Parathyroid adenoma (tissue), 2 donors: Measurements from ENCODE around the gene CFAP45.

Experiments
- H2AFZ ChIP-seq: fragments of 300-600 bp; sonication (generic); one replicate; pipeline ENCODE4 v1.7.0; 2017; ENCODE audit warnings: antibody characterized with exemption, mild to moderate bottlenecking
- H3K27ac ChIP-seq: fragments of 300-600 bp; sonication (generic); one replicate; pipeline ENCODE4 v1.7.0; 2017
- H3K27me3 ChIP-seq: fragments of 300-600 bp; sonication (generic); one replicate; pipeline ENCODE4 v1.7.0; 2017; ENCODE audit warnings: low read length; ENCODE audit not compliant: control insufficient read depth, insufficient read depth
- H3K36me3 ChIP-seq: fragments of 300-600 bp; sonication (generic); one replicate; pipeline ENCODE4 v1.7.0; 2017; ENCODE audit warnings: low read length; ENCODE audit not compliant: control insufficient read depth, insufficient read depth
- H3K4me1 ChIP-seq: fragments of 300-600 bp; sonication (generic); one replicate; pipeline ENCODE4 v1.7.0; 2017; ENCODE audit warnings: control low read depth
- H3K4me2 ChIP-seq: fragments of 300-600 bp; sonication (generic); one replicate; pipeline ENCODE4 v1.7.0; 2017; ENCODE audit warnings: low read length
- H3K4me3 ChIP-seq: fragments of 300-600 bp; sonication (generic); one replicate; pipeline ENCODE4 v1.7.0; 2017; ENCODE audit warnings: low read depth, low read length
- H3K79me2 ChIP-seq: fragments of 300-600 bp; sonication (generic); one replicate; pipeline ENCODE4 v1.7.0; 2017; ENCODE audit warnings: control low read depth
- H3K9ac ChIP-seq: fragments of 300-600 bp; sonication (generic); one replicate; pipeline ENCODE4 v1.7.0; 2017; ENCODE audit warnings: mild to moderate bottlenecking
- H3K9me3 ChIP-seq: fragments of 300-600 bp; sonication (generic); one replicate; pipeline ENCODE4 v1.7.0; 2017; ENCODE audit warnings: low read length; ENCODE audit not compliant: control insufficient read depth
- TF ChIP-seq, protein P1 (sequence below): fragments of 300-600 bp; sonication (generic); IDR thresholded peaks from one replicate; pipeline ENCODE4 v1.7.0; 2017; ENCODE audit warnings: antibody characterized with exemption, mild to moderate bottlenecking
- donor health status: primary hyperparathyroidism.

CFAP45 gene

DNA sequence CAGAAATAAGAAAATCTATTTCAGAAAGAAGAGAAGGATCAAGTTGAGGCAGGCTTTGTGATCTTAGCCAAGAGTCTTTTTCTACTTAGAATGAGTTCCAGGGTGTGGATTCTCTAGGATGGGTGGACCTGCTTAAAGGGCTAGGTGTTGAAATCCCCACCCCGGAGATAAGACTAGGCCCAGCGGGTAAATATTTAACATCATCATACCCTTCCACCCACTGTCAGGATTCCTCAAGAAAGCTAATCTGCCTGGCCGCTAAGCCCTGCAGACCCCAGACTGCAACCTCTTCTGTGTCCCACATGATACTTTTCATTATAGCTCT is 39.7 kb upstream of the CFAP45 start:
- H3K36me3 ChIP-seq = no peaks in the 10 kb centered on the region
- no peak overlapping the region for H3K27ac ChIP-seq
- H3K9ac ChIP-seq = no peak overlapping the region
- H3K79me2 ChIP-seq = no peaks in the 10 kb centered on the region
- no peaks in the 10 kb centered on the region for H3K27me3 ChIP-seq
- H2AFZ ChIP-seq = no peak overlapping the region
- H3K9me3 ChIP-seq = no peaks in the 10 kb centered on the region
- no peak overlapping the region for H3K4me3 ChIP-seq
- peaks cover 4% of the 10 kb centered on the region for H3K4me1 ChIP-seq
- H3K4me2 ChIP-seq = no peak overlapping the region
- TF ChIP-seq, protein P1, sequence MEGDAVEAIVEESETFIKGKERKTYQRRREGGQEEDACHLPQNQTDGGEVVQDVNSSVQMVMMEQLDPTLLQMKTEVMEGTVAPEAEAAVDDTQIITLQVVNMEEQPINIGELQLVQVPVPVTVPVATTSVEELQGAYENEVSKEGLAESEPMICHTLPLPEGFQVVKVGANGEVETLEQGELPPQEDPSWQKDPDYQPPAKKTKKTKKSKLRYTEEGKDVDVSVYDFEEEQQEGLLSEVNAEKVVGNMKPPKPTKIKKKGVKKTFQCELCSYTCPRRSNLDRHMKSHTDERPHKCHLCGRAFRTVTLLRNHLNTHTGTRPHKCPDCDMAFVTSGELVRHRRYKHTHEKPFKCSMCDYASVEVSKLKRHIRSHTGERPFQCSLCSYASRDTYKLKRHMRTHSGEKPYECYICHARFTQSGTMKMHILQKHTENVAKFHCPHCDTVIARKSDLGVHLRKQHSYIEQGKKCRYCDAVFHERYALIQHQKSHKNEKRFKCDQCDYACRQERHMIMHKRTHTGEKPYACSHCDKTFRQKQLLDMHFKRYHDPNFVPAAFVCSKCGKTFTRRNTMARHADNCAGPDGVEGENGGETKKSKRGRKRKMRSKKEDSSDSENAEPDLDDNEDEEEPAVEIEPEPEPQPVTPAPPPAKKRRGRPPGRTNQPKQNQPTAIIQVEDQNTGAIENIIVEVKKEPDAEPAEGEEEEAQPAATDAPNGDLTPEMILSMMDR = no peak

DNA sequence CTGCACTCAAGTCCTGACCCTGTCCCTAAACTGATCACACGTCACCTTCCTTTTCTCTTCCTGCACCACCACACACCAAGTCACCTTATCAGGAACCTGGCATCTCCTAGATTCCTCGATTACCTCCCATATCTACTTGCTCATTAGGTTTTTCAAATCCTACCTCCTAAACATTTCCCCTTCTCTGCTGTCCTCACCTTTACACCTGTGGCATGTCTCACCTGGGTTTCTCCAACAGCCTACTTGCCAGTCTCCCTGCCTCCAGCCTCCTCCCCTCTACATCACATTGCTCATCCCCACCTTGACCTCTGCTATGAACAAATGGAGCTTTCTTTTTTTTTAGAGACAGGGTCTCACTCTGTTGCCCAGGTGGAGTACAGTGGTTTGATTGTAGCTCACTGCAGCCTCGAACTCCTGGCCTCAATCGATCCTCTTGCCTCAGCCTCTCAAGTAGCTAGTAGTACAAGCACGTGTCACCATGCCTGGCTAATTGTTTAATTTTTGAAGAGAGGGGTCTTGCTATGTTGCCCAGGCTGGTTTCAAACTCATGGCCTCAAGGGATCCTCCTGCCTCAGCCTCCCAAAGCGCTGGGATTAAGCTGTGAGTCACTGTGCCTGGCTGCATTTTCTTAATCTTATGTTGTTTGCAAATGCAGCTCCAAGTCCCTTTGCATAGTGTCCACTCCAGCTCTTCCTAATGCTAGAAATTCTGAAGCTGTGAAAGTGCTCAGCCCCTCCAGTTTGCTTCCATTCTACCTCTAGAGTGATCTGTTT is 39.1 kb upstream of the CFAP45 start:
- H3K9ac ChIP-seq = no peak overlapping the region
- H3K4me2 ChIP-seq = no peak overlapping the region
- no peaks in the 10 kb centered on the region for H3K9me3 ChIP-seq
- H3K36me3 ChIP-seq = no peaks in the 10 kb centered on the region
- TF ChIP-seq, protein P1 = no peak
- H3K27me3 ChIP-seq = no peaks in the 10 kb centered on the region
- H3K4me3 ChIP-seq = no peak overlapping the region
- H3K79me2 ChIP-seq = no peaks in the 10 kb centered on the region
- H2AFZ ChIP-seq = no peak overlapping the region
- peaks cover 4% of the 10 kb centered on the region for H3K4me1 ChIP-seq
- H3K27ac ChIP-seq = no peak overlapping the region

DNA sequence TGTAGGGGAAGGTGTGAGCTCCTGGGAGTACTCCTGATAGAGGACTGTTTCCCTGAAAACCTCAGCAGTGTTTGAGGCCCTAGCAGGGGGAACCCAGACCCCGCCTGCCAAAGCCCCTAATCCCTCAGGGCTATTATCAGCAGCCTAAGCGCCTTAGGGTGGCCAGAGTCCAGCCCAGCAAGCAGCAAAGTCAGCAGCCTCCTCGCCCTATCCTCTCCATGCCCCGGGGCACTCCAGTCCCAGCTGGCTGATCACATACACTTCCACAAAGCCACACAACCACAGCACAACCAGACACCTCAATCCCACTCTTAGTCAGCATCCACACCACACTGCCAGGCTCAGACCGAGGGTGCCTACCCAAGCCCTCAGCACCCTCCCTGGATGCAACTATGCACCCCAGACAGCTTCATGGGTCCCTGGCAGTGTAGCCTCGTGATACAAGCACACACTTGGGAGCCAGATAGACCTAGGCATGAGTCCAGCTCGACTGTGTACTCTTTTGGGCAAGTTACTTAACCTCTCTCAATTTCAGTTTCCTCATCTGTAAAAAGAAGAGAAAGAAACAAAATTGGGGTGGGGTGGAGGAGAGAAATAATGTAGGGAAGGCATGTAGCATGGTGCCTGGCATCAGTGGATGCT is 38.4 kb upstream of the CFAP45 start:
- Histone ChIP-seq H3K27me3 (no peaks in the 10 kb centered on the region), H3K36me3 (no peaks in the 10 kb centered on the region), H3K4me3 (no peak overlapping the region), H2AFZ (no peak overlapping the region), H3K9me3 (no peaks in the 10 kb centered on the region), H3K4me2 (no peak overlapping the region), H3K9ac (no peak overlapping the region), H3K27ac (no peak overlapping the region), H3K79me2 (no peaks in the 10 kb centered on the region), H3K4me1 (peaks cover 4% of the 10 kb centered on the region)
- TF ChIP-seq, protein P1 = no peak

DNA sequence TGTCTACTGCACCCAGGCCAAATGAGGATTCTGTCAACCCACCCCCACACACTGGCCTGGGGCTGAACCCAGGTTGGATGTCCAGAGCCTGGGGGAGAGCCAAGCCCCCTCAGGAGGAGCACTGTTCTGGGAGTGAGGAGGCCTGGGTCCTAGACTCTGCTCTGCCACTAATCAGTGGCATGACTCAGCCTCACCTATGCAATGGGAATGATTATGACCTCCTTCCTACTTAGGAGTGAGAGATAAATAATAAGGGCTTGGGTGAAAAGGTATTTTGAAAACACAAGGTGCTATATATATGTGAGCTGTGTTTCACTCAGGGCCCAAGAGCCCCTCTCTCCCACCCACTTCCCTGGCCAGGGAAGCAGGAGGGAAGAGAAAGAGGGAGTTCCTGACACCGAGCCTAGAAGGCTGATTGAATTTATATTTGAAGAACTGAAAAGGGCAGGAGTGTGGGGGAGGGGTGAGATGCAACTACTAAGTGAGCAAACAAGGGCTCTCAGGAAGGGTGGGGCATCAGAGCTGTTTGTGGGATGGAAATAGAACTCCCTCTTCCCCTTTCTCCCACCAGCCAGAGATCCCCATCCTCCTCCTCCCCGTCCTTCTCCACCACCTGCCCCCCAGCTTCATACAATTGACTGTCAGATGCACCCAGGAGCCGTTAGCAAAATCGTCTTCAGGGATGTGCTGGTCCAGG is 37.2 kb upstream of the CFAP45 start:
- Histone ChIP-seq H3K9me3 (no peaks in the 10 kb centered on the region), H3K4me2 (no peak overlapping the region), H2AFZ (no peak overlapping the region), H3K4me3 (no peak overlapping the region), H3K27ac (no peak overlapping the region), H3K9ac (no peak overlapping the region), H3K27me3 (no peaks in the 10 kb centered on the region), H3K79me2 (no peaks in the 10 kb centered on the region), H3K36me3 (no peaks in the 10 kb centered on the region), H3K4me1 (peaks cover 4% of the 10 kb centered on the region)
- TF ChIP-seq, protein P1 = no peak
